Ishikawa (cell line): ENCODE results near the gene SBNO2.

Source experiments
- CEBPB ChIP-seq: IDR thresholded peaks from 2 replicates; pipeline ENCODE4 v1.6.1; 2012
- CREB1 ChIP-seq: IDR thresholded peaks from 2 replicates; pipeline ENCODE4 v1.6.1; 2012; ENCODE audit warnings: low read depth
- EGR1 ChIP-seq: IDR thresholded peaks from 2 replicates; pipeline ENCODE4 v1.6.1; 2012
- EP300 ChIP-seq: IDR thresholded peaks from 2 replicates; pipeline ENCODE4 v1.6.1; 2012; ENCODE audit warnings: borderline replicate concordance
- FOXM1 ChIP-seq: IDR thresholded peaks from 2 replicates; pipeline ENCODE4 v1.6.1; 2012; ENCODE audit warnings: low read depth, borderline replicate concordance
- MAX ChIP-seq: IDR thresholded peaks from 2 replicates; pipeline ENCODE4 v1.6.1; 2012
- NFIC ChIP-seq: IDR thresholded peaks from 2 replicates; pipeline ENCODE4 v1.6.1; 2012
- RAD21 ChIP-seq: IDR thresholded peaks from 2 replicates; pipeline ENCODE4 v1.6.1; 2012; ENCODE audit warnings: low read depth
- REST ChIP-seq: IDR thresholded peaks from 2 replicates; pipeline ENCODE4 v1.6.1; 2012; ENCODE audit warnings: low read depth, mild to moderate bottlenecking
- TAF1 ChIP-seq: IDR thresholded peaks from 2 replicates; pipeline ENCODE4 v1.6.1; 2012; ENCODE audit warnings: low read depth, mild to moderate bottlenecking
- TCF12 ChIP-seq: IDR thresholded peaks from 2 replicates; pipeline ENCODE4 v1.6.1; 2012; ENCODE audit warnings: low read depth
- TEAD4 ChIP-seq: IDR thresholded peaks from 2 replicates; pipeline ENCODE4 v1.6.1; 2012
- USF1 ChIP-seq: IDR thresholded peaks from 2 replicates; pipeline ENCODE4 v1.6.1; 2012
- YY1 ChIP-seq: IDR thresholded peaks from 2 replicates; pipeline ENCODE4 v1.6.1; 2012; ENCODE audit warnings: low read depth
- ZBTB7A ChIP-seq: IDR thresholded peaks from 2 replicates; pipeline ENCODE4 v1.6.1; 2012; ENCODE audit warnings: low read depth

SBNO2 gene

GRCh38 chr19:1157931-1158884, 15.9 kb downstream of the SBNO2 start:
- TF ChIP-seq MAX (no peak), USF1 (no peak), TEAD4 (no peak), EP300 (no peak), EGR1 (no peak), NFIC (no peak), CEBPB (no peak), CREB1 (no peak), REST (no peak), ZBTB7A (no peak), FOXM1 (no peak), TAF1 (no peak), TCF12 (no peak)

- peak; percentile 21; the same call in 1 of the 2 replicates for TF ChIP-seq ZBTB7A
- no peak for TF ChIP-seq TCF12
Measured at GRCh38 chr19:1156830-1157615, 17.0 kb downstream of the SBNO2 start.

GRCh38 chr19:1156305-1156801, 17.7 kb downstream of the SBNO2 start:
- TF ChIP-seq NFIC (no peak), EGR1 (no peak), RAD21 (no peak), MAX (no peak), TAF1 (no peak), YY1 (no peak), FOXM1 (no peak)

GRCh38 chr19:1155352-1156304, 18.4 kb downstream of the SBNO2 start:
- TF ChIP-seq REST: no peak
- TF ChIP-seq TEAD4: no peak
- no peak; the same call in none of the 2 replicates for TF ChIP-seq ZBTB7A
- TF ChIP-seq FOXM1: no peak
- no peak for TF ChIP-seq EP300
- no peak for TF ChIP-seq NFIC
- TF ChIP-seq USF1: no peak
- TF ChIP-seq EGR1: no peak
- no peak for TF ChIP-seq CREB1
- no peak for TF ChIP-seq TAF1
- no peak for TF ChIP-seq CEBPB
- no peak for TF ChIP-seq MAX
- TF ChIP-seq RAD21: no peak
- TF ChIP-seq YY1: no peak
- no peak for TF ChIP-seq TCF12
